Activated CD4-positive, CD25-positive, alpha-beta regulatory T cell treated with anti-CD3 and anti-CD28 coated beads, Interleukin-2, amount 50 U/mL, for 16 hours (primary cell): ENCODE measurements around the gene GGPS1.
"Not testable (repeated sequence)": the region's sequence is repeated elsewhere in the genome, so short reads cannot be mapped to it uniquely, and the experiment has no call there.

Experiments
- DNase-seq: peaks from one replicate; pipeline ENCODE4 v3.0.0-alpha.2; 2020; ENCODE audit warnings: low read depth, low spot score

The GGPS1 gene

DNA sequence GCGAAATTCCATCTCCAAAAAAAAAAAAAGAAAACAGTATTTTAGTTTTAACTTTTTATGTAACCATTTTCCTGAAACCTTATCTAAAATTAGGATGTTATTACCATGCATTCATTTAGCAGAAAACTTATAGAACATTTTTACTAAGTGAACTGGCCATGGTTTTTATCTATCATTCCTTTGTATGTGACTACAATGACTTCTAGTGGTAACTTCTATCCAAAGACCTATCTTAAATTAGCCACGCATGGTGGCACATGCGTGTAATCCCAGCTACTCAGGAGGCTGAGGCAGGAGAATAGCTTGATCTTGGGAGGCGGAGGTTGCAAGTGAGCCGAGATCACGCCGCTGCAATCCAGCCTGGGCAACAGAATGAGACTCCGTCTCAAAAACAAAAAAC is 11.4 kb downstream of the GGPS1 start:
- no peak for DNase-seq

DNA sequence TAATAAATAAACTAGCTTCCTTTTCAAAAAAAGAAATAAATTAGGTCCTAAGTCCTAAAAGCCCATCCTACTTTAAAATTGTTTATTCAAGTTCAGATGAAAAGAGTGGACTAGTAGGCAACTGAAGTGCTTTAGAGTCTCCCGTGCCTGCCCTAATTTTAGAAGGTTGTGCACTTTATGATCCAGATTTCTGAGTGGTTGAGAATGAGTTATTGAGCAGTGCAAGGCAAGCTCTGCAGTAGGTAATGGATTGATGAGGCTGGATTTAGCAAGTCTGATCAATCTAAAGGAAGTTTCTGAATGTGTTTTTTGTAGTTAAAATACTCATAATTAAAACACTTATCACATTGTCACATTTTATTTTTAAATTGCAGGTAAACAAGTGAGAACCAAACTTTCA is 13.0 kb downstream of the GGPS1 start:
- no peak for DNase-seq

DNA sequence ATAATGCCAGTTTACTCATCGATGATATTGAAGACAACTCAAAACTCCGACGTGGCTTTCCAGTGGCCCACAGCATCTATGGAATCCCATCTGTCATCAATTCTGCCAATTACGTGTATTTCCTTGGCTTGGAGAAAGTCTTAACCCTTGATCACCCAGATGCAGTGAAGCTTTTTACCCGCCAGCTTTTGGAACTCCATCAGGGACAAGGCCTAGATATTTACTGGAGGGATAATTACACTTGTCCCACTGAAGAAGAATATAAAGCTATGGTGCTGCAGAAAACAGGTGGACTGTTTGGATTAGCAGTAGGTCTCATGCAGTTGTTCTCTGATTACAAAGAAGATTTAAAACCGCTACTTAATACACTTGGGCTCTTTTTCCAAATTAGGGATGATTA is 13.7 kb downstream of the GGPS1 start:
- DNase-seq, result no peak

DNA sequence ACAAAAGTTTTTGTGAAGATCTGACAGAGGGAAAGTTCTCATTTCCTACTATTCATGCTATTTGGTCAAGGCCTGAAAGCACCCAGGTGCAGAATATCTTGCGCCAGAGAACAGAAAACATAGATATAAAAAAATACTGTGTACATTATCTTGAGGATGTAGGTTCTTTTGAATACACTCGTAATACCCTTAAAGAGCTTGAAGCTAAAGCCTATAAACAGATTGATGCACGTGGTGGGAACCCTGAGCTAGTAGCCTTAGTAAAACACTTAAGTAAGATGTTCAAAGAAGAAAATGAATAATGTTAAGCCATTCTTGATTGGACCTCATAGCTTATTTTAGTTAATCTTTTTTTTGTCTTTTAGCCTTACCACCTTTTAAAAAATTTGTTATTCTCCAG is 14.1 kb downstream of the GGPS1 start:
- DNase-seq, result no peak

DNA sequence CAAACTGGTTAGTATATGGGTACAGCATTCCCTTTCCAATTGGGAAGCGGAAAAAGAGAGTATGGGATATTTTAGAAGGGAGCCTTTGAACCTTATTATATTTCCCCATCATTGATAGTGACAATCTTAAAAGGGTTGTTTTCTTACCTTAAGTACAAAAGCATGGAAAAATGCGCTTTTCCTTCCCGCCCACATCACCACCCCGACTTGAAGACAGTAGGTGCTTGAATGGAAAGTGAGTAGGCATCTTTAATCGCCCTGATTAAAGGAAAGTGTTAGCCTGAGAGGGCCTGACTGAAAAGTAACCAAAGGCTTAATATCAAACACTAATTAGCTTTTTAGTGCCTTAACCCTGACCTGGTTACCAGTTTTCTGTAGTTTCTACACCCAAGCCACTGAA is 15.4 kb downstream of the GGPS1 start:
- DNase-seq, result no peak

DNA sequence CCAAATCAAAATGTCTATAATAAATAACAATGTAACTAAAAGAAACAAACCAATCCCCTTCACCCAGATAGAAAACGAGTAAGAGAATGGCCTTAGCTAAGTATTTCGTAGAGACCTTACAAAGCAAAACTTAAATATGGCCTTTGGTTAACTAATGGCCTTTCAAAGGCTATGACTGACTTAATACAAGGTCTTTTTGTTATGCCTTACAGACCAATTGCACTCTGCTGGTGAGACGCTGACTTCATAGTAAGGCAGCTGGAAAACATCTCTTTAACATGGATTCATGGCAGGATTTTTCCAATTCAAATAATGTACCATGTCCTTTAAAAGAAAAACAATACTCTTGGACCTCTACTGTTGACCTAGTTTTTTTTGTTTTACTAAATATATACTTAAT is 23.1 kb downstream of the GGPS1 start:
- DNase-seq, result no peak

DNA sequence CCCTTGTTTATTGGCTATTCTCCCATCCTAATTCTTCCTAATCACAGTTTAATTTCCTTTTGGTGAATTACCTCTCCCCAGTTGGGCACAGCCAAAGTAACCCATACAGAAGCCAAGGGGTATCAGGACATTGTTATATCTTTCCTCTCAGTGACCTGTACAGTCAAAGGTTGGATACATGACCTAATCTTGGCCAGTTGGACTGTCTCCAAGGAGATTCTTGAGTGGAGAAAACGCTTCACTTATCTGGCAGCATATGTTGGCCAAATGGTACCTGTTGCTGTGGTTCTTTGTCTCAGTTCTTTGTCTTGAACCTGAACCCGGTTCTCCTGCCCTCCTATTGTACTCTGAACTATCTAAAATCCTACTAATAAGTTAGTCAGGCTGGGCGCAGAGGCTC is 23.5 kb downstream of the GGPS1 start:
- DNase-seq, result no peak

DNA sequence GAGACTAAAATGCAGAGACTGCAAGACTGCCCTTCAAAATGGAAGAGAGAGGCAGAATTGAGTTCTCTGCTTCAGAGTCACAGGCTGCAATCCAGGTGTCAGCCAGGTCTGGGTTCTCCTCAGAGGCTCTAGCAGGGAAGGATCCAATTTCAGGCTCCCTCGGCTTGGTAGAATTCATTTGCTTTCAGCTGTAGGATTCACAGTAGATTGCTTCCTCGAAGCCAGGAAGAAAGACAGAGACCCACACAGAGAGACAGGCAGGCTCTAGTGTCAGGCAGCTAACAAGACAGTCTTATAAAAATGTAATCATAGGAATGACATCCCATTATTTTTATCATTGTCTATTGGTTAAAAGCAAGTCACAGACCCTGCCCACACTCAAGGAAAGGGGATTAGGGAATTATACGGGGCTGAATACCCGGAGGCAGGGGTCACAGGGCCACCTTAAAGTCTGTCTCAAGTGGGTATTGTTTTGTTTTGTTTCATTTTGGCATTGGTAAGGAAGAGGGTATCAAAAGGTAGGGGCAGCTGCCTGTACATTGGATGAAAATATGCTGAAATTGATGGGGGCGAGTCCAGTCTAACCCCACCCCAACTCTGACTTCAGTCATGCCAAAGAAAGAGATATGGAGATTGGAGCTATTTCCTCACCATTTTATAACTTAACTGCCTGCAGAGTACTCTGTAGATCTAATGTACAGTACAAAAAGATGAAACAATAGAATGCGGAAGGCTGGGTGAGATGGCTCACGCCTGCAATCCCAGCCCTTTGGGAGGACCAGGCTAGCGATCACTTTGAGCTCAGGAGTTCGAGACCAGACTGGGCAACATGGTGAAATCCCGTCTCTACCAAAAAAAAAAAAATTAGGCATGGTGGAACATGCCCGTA is 29.4 kb downstream of the GGPS1 start:
- no peak for DNase-seq

DNA sequence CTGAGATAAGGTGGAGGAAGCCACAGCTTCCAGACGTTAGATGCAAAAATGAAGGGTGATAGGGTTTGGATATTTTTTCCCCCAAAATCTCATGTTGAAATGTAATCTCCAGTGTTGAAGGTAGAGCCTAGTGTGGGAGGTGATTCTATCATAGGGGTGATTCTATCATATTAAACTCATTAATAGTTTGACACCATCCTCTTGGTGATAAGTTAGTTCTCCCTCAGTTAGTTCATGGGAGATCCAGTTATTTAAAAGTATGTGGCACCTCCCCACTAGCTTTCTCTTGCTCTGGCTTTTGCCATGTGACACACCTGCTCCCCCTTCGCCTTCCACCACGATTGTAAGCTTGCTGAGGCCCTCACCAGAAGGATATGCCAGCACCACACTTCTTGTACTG is 30.5 kb downstream of the GGPS1 start:
- no peak for DNase-seq

DNA sequence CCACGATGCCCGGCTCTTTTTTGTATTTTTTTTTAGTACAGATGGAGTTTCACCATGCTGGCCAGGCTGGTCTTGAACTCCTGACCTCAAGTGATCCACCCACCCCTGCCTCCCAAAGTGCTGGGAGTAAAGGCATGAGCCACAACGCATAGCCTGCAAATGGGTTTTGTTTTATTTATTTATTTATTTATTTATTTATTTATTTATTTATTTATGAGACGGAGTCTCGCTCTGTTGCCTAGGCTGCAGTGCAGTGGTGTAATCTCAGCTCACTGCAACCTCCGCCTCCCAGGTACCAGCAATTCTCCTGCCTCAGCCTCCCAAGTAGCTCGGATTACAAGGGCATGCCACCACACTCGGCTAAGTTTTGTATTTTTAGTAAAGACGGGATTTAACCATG is 35.8 kb downstream of the GGPS1 start:
- not testable (repeated sequence) for DNase-seq

DNA sequence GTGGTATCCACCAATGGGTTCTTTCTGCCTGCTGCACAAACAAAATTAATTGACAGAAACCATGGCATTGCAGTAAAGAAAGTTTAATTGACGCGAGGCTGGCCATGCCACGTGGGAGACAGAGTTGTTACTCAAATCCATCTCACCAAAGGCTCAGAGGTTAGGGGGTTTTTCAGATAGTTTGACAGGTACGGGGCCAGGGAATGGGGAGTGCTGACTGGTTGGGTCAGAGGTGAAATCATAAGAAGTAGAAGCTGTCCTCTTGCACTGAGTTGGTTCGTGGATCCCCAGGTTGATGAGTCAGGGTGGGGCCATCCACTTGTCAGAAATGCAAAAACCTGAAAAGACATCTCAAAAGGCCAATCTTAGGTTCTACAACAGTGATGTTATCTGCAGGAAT is 37.9 kb downstream of the GGPS1 start:
- peak; percentile 2 for DNase-seq

DNA sequence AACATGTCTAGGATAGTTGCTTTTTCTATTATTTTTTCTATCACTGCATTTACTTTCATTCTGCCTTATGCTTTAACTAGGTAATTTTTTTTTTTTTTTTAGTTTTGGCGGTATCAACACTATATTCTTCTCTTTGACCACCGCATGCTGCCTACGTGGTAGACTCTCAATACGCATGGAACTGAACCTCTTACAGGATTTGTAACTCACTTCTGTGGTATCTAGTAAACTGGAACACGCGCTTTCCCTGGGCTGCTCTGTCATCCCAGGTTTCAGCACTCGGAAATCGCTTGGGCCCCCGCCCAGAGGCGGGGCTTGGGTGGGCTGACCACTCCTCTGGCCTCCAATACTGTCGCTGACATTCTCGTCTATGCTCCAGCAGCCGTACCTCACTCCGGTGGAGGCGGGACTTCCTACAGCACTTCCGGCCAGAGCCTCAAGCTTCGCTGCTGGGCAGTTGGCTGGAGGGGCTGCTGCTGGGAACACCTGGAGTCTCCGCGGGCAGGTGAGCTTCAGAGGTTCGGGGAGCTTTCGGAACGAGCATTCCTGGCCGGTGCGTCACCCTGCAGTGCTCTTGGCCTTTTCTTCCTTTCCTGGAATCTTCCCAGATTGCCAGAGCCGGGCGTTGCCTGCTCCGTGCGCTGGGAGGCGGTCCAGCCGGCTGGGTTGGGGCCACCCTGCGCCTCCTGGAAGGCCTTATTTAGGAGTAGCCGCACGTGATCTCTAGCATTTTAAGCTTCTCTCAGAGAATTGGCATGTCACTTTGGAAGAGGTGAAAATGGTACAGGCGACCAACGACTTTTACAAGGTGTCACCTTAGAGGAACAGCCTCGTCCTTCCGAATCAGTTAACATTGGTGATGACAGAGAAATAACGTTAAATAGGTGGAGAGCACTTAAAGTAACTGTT is 38.9 kb downstream of the GGPS1 start, which contains the start of gene TBCE:
TSS of gene TBCE (plus strand) at position 428 of the 909 bp plus-strand sequence. CDS start 12,623 bp downstream, outside the sequence.
- peak; percentile 61 for DNase-seq

DNA sequence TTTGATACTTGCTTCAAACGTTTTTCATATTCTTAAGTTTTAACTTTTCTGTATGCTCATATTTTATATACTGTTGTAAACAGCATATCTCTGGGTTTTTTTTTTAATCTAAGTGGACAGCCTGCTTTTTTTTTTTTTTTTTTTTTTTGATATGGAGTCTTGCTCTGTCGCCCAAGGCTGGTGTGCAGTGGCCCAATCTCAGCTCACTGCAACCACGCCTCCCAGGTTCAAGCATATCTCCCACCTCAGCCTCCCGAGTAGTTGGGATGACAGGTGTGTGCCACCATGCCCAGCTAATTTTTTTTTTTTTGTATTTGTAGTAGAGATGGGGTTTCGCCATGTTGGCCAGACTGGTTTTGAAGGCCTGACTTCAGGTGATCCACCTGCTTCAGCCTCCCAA is 40.1 kb downstream of the GGPS1 start:
- DNase-seq, result no peak

DNA sequence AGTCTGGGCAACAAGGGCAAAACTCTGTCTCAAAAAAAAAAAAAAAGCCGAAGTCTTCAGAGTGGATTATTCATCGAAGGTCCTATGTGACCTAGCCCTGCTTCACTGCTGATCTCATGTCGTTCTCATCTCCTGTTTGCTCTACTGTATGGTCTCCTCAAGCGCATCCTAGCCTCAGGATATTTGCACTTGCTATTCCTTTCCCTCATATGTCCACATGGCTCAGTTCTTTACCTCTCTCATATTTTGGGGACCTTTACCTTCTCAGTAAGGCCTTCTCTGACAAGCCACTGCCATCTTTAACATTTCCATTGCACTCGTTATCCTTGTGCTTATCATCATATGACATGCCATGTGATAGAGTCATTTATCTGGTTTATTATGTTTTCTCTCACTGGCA is 41.4 kb downstream of the GGPS1 start:
- DNase-seq, result no peak

DNA sequence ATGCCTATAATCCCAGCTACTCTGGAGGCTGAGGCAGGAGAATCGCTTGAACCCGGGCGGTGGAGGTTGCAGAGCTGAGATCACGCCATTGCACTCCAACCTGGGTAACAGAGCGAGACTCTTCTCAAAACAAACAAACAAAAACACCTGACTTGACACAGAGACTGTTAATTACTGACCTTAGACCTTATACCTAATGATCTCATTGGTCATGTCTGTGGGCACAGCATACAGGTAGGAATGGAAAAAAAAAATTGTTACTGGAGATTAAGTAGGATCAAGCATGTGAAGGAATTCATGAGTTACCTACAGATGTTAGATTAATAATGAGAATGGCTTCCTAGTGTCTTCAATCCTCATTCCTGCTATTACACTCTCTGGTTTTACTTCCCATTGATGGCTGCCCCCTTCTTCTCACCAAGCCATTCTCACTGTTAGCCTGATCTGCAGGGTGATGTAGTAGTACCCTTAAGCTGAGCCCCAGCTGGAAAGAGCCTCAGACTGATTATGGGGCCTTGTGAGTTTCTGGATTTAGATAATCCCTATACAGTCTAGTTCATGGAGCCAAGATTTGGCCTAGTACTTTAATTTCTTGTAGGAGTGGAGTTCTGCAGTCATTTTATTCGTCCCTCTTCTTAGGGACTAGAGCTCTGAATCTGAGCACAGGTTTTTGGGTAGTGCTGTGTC is 47.7 kb downstream of the GGPS1 start:
- DNase-seq, result no peak

DNA sequence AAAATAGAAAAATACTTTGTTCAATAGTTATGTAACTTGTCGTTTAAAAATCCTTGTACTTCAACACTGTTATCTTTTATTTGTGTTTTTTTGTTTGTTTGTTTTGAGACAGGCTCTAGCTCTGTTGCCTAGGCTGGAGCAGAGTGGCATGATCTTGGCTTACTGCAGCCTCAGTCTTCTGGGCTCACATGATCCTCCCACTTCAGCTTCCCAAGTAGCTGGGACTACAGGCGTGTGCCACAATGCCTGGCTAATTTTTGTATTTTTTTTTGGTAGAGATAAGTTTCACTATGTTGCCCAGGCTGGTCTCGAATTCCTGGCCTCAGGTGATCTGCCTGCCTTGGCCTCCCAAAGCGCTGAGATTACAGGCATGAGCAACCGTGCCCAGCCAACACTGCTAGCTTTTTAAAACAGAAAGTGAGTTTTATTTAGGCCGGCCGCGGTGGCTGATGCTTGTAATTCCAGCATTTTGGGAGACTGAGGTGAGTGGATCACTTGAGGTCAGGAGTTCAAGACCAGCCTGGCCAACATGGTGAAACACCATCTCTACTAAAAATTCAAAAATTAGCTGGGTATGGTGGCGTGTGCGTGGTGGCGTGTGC is 49.9 kb downstream of the GGPS1 start:
- DNase-seq, result not testable (repeated sequence)

DNA sequence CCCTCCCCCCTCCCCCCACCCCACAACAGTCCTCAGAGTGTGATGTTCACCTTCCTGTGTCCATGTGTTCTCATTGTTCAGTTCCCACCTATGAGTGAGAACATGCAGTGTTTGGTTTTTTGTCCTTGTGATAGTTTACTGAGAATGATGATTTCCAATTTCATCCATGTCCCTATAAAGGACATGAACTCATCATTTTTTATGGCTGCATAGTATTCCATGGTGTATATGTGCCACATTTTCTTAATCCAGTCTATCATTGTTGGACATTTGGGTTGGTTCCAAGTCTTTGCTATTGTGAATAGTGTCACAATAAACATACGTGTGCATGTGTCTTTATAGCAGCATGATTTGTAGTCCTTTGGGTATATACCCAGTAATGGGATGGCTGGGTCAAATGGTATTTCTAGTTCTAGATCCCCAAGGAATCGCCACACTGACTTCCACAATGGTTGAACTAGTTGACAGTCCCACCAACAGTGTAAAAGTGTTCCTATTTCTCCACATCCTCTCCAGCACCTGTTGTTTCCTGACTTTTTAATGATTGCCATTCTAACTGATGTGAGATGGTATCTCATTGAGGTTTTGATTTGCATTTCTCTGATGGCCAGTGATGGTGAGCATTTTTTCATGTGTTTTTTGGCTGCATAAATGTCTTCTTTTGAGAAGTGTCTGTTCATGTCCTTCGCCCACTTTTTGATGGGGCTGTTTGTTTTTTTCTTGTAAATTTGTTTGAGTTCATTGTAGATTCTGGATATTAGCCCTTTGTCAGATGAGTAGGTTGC is 53.8 kb downstream of the GGPS1 start:
- not testable (repeated sequence) for DNase-seq

DNA sequence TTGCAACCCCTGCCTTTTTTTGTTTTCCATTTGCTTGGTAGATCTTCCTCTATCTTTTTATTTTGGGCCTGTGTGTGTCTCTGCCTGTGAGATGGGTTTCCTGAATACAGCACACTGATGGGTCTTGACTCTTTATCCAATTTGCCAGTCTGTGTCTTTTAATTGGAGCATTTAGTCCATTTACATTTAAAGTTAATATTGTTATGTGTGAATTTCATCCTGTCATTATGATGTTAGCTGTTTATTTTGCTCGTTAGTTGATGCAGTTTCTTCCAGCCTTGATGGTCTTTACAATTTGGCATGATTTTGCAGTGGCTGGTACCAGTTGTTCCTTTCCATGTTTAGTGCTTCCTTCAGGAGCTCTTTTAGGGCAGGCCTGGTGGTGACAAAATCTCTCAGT is 57.3 kb downstream of the GGPS1 start:
- DNase-seq, result not testable (repeated sequence)

DNA sequence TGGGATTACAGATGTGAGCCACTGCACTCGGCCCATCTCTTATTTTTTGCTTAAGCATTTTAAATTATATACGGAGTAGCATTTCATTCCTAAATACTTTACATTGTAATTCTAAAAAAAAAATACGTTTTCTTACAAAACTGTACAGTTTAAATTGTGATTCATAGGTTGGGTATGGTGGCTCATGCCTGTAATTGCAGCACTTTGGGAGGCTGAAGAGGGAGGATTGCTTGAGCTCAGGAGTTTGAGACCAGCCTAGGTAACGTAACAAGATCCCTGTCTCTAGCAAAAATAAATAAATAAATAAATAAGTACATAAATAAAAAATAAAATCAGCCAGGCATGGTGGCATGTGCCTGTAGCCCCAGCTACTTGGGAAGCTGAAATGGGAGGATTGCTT is 63.5 kb downstream of the GGPS1 start:
- DNase-seq, result no peak
